DND-41 (cell line): Measurements from ENCODE around the gene CST9L.

Source experiments
- CTCF ChIP-seq: IDR thresholded peaks from 2 replicates; pipeline ENCODE4 v1.5.1; 2012; ENCODE audit warnings: borderline replicate concordance, low read length, moderate library complexity, mild to moderate bottlenecking; ENCODE audit not compliant: poor library complexity, severe bottlenecking; ENCODE audit errors: extremely low read depth
- EZH2 ChIP-seq: IDR thresholded peaks from 3 replicates; pipeline ENCODE4 v1.6.1; 2012; ENCODE audit warnings: borderline replicate concordance, low read depth, mild to moderate bottlenecking, moderate library complexity, low read length, inconsistent platforms; ENCODE audit not compliant: severe bottlenecking

GRCh38 chr20:23605867-23606651 is 37.8 kb upstream of the CST9L start, which contains the start of gene CST9:
- TF ChIP-seq CTCF (no peak), EZH2 (no peak)
